Kidney tubule cell (primary cell): ENCODE data around the gene C8A.
A peak's percentile ranks its signal among the peaks of the same experiment; 100 is the strongest.

Experiments
- DNase-seq: peaks from one replicate; pipeline ENCODE4 v3.0.0-alpha.2; 2018; ENCODE audit warnings: low spot score

C8A gene

GRCh38 chr1:56927171-56927570 is 72.6 kb downstream of the C8A start:
- no peak for DNase-seq

GRCh38 chr1:56927986-56928385 is 73.4 kb downstream of the C8A start:
- no peak for DNase-seq

- no peak for DNase-seq
Measured at GRCh38 chr1:56929492-56929891, 74.9 kb downstream of the C8A start.

- no peak for DNase-seq
Measured at GRCh38 chr1:56931211-56931610, 76.6 kb downstream of the C8A start.

DNA sequence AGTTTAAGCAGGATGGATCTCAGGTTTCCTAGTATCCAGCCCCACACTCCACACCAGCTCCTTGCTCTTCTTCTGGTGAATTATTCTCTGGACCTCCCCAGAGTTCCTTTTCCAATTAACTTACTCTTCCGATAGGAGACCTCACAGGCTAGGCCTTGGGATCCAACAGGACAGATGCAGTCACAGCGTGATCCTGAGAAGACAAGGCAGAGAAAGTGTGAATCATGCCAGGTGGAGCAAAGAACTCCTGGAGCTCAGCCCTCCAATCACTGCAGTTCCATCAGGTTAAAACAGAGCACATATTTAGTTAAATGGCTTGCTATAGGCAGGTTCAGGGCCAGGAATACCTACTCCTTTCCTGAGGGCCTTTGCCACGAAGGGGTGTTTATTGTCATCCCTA is 77.1 kb downstream of the C8A start:
- no peak for DNase-seq

- DNase-seq: no peak
Measured at GRCh38 chr1:56933161-56933560, 78.6 kb downstream of the C8A start.

DNA sequence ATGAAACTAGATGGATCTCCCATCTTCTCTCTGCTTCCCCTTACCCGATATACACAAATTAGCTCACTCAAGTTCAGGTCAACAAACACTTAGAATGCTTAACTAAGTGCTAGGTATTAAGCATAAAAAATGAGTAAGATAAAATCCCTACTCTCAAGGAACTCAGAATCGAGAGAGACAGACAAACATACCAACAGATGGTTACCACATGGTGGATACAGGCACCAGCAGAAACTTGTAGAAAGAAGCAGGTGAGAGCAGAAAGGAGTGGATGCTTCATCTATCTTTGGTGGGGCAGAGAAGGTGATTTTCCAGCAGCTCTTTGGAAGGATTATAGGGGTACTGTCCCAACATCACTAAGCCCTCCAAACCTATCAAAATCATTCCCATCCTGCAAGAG is 79.0 kb downstream of the C8A start:
- no peak for DNase-seq

GRCh38 chr1:56934430-56935060 is 79.9 kb downstream of the C8A start:
- no peak for DNase-seq

- DNase-seq: no peak
Measured at GRCh38 chr1:56938646-56939045, 84.0 kb downstream of the C8A start.

GRCh38 chr1:56939209-56939608 is 84.6 kb downstream of the C8A start:
- DNase-seq: no peak

DNA sequence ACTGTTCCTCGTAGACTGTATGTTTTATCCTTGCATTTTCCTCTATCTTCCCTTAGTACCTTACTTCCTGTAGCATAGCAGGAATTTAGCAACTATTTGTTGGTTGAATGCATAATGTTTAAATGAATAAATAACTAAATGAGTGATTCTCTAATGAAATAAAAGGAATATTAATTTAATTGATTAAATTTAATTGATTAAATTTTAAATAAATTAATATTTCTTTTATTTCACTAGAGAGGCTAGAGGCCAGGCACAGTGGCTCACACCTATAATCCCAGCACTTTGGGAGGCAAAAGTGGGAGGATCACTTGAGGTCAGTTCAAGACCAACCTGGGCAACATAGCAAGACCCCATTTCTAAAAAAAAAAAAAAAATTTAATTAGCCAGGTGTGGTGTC is 85.4 kb downstream of the C8A start:
- no peak for DNase-seq

DNA sequence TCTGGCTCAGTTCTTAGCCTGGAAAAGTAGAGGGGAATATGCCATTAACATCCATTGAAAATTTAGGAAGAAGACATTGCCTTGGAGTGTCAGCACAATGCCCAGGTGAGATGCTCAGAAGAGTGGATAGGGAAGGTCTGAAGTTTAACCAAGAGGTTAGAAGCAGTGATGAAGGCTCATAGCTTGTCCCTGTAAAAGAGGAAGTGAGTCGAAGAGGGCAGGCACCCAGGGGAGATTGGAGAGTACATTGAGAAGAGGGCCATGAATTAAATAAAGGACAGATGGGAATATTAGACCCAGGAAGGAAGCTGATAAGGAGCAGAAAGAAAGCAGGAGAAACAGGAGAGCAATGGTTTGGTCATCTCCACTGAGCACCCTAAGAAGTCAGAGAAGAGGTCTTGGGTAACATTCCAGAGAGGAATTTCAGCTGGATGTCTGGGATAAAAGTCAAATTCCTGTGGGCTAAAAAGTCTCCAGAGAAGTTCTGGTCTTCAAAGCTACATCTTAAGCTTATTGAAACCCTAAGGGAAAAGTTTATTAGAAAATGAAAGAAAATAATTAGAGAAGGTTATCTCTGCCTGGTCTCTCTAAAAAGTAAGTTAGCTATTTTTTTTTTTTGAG is 93.9 kb downstream of the C8A start:
- no peak for DNase-seq

DNA sequence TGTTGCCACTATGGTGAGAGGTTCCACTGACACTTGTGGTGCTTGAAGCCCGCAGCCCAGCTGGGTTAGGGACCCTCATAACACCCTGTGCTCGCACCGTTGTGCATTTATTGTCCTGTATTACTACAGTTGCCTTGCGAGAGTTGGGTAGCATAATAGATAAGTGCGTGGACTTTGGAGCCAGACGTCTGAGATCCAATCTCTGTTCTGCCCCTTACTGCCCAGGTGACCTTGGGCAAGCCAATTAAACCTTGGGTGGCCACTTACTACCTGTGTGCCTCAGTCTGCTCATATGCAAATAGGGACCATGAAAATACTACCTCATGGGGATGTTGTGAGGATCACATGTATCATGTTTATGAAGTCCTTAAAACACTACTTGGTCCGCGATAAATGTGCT is 97.9 kb downstream of the C8A start:
- DNase-seq: no peak

GRCh38 chr1:56953386-56953785 is 98.8 kb downstream of the C8A start:
- DNase-seq: no peak

GRCh38 chr1:56954664-56955063 is 100.1 kb downstream of the C8A start:
- no peak for DNase-seq

DNA sequence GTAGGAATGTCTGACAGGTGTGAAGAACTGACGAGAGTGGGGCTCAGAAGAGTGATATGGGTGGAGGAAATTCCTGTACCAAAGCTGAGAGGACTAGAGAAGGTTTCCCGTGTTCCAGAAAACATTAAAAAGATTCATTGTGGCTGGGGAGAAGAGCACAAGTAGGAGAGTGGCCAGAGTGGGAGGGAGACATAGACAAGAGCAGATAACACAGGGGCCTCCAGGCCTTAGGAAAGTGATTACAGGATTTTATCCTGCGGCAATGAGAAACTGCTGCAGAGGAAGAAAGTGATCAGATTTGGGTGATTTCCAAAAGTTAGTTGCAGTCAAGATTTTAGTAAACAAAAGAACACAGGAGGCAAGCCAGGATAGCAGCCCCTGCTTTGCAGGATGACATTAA is 103.3 kb downstream of the C8A start:
- no peak for DNase-seq

GRCh38 chr1:56958526-56958925 is 103.9 kb downstream of the C8A start:
- DNase-seq: peak; percentile 21

DNA sequence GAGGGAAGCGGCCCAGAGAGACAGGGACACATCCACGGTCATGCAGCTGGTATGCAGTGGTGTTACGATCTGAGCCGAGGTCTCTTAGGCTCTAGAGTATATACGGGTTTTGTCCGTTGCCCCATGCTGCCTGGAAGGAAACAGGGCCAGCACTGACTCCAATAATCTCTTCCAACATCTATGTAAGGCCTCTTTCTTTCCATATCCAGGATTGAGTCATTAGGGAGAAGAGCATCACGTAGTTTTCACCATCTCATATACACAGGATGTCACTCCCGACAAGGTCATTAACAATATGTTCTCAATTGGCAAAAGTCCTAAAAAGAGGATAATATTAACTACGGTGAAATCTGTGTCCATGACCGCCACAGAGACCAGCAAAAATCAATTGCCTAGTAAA is 106.8 kb downstream of the C8A start:
- DNase-seq: no peak

DNA sequence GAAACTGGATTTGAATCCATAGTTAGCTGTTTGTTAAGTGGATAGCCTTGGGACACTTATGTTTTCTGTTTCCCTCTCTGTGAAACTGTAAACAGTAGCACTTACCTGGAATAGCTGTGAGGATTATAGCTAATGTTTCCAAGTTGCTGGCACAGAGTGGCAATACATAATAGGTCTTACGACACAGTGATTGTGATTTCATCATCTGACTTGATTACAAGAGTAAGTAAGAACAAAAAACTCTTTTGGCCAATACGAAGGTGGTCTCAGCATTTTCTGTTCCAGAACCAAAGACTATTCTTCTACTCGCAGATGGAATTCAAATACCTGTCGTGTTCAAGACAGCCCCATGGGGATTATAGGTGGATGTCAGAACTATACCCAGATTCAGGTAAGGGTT is 109.1 kb downstream of the C8A start:
- no peak for DNase-seq

DNA sequence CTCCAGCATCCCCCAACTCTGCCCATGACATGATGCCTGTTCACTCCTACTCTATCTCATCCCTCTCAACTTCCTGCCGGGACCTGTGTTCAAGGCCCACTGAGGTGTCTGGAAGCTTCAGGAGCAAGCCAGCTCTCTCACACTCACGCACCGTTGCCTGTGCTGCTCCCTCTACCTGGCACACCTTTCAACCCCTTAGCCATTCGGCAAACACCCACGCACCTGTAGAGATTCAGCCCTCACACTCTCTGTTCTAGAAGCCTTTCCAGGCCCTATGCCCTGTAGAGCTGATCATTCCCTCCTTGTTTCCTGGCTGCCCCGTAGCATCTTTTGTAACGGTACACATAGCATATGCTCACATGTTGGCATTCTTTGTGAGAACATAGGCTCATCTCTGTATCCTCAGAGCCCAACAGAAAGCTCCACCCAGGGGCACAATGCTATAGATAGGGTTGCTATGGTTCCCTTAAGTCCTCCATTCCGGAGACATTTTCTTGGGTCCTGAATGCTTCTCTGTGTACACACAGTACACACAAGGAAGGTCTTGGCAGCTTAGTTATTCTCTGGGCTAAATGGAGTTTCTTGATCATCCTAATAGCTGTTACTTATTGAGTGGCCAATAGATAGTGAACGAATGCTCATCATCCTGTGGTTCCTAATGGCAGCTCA is 109.9 kb downstream of the C8A start:
- no peak for DNase-seq

GRCh38 chr1:56965191-56965590 is 110.6 kb downstream of the C8A start:
- no peak for DNase-seq

GRCh38 chr1:56965916-56966697 is 111.5 kb downstream of the C8A start, which contains the start of gene C8B:
Gene C8B (minus strand): TSS chr1:56966015. CDS start chr1:56965948, 67 bp downstream.
- no peak for DNase-seq

DNA sequence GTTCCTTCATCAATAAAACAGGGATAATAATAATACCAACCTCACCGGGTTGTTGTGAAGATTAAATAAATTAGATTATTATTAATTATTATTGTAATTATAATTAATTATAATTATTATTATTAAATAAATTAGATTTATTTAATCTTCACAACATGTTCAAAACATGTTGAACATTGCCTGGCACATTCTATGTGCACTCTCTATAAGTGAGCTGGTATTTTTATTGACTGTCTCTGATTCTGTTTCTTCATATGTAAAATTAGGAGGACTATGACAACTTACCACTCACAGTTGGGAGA is 112.1 kb downstream of the C8A start:
- no peak for DNase-seq
